GM10248 (cell line): ENCODE data around the gene BRCA2.

Experiments used
- CTCF ChIA-PET: fragments of 300-600 bp; sonication (Branson Sonifier 250); formaldehyde crosslinking; extraction: SDS; loops from one replicate; lab custom pipeline; 2021; ENCODE audit warnings: antibody characterized with exemption; lab: Yijun Ruan, JAX
- POLR2A ChIA-PET: fragments of 350-650 bp; sonication (Branson Sonifier 250); formaldehyde crosslinking; extraction: SDS; loops from one replicate; lab custom pipeline; 2020; ENCODE audit warnings: antibody characterized with exemption; lab: Yijun Ruan, JAX
- DNase-seq: peaks from one replicate; pipeline ENCODE4 v3.0.0; 2012; ENCODE audit errors: extremely low spot score
- TF ChIP-seq, protein P1 (sequence below): IDR thresholded peaks from 2 replicates; pipeline ENCODE4 v1.5.1; 2012; ENCODE audit warnings: mild to moderate bottlenecking, low read depth; ENCODE audit errors: extremely low read depth, missing control alignments, control extremely low read depth

Gene BRCA2, protein sequence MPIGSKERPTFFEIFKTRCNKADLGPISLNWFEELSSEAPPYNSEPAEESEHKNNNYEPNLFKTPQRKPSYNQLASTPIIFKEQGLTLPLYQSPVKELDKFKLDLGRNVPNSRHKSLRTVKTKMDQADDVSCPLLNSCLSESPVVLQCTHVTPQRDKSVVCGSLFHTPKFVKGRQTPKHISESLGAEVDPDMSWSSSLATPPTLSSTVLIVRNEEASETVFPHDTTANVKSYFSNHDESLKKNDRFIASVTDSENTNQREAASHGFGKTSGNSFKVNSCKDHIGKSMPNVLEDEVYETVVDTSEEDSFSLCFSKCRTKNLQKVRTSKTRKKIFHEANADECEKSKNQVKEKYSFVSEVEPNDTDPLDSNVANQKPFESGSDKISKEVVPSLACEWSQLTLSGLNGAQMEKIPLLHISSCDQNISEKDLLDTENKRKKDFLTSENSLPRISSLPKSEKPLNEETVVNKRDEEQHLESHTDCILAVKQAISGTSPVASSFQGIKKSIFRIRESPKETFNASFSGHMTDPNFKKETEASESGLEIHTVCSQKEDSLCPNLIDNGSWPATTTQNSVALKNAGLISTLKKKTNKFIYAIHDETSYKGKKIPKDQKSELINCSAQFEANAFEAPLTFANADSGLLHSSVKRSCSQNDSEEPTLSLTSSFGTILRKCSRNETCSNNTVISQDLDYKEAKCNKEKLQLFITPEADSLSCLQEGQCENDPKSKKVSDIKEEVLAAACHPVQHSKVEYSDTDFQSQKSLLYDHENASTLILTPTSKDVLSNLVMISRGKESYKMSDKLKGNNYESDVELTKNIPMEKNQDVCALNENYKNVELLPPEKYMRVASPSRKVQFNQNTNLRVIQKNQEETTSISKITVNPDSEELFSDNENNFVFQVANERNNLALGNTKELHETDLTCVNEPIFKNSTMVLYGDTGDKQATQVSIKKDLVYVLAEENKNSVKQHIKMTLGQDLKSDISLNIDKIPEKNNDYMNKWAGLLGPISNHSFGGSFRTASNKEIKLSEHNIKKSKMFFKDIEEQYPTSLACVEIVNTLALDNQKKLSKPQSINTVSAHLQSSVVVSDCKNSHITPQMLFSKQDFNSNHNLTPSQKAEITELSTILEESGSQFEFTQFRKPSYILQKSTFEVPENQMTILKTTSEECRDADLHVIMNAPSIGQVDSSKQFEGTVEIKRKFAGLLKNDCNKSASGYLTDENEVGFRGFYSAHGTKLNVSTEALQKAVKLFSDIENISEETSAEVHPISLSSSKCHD (N-terminal part only)

DNA sequence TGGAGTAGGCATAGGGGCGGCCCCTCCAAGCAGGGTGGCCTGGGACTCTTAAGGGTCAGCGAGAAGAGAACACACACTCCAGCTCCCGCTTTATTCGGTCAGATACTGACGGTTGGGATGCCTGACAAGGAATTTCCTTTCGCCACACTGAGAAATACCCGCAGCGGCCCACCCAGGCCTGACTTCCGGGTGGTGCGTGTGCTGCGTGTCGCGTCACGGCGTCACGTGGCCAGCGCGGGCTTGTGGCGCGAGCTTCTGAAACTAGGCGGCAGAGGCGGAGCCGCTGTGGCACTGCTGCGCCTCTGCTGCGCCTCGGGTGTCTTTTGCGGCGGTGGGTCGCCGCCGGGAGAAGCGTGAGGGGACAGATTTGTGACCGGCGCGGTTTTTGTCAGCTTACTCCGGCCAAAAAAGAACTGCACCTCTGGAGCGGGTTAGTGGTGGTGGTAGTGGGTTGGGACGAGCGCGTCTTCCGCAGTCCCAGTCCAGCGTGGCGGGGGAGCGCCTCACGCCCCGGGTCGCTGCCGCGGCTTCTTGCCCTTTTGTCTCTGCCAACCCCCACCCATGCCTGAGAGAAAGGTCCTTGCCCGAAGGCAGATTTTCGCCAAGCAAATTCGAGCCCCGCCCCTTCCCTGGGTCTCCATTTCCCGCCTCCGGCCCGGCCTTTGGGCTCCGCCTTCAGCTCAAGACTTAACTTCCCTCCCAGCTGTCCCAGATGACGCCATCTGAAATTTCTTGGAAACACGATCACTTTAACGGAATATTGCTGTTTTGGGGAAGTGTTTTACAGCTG lies at the start of gene BRCA2, which contains the start of gene ZAR1L:
TSS of gene BRCA2 (plus strand) at position 271 of the 790 bp plus-strand sequence. CDS start 953 bp downstream, outside the sequence.
TSS of gene ZAR1L (minus strand) at position 126 of the 790 bp plus-strand sequence. CDS start 3,438 bp downstream, outside the sequence.
- TF ChIP-seq, protein P1, sequence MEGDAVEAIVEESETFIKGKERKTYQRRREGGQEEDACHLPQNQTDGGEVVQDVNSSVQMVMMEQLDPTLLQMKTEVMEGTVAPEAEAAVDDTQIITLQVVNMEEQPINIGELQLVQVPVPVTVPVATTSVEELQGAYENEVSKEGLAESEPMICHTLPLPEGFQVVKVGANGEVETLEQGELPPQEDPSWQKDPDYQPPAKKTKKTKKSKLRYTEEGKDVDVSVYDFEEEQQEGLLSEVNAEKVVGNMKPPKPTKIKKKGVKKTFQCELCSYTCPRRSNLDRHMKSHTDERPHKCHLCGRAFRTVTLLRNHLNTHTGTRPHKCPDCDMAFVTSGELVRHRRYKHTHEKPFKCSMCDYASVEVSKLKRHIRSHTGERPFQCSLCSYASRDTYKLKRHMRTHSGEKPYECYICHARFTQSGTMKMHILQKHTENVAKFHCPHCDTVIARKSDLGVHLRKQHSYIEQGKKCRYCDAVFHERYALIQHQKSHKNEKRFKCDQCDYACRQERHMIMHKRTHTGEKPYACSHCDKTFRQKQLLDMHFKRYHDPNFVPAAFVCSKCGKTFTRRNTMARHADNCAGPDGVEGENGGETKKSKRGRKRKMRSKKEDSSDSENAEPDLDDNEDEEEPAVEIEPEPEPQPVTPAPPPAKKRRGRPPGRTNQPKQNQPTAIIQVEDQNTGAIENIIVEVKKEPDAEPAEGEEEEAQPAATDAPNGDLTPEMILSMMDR = no peak
- ChIA-PET CTCF (interaction anchor here (0.7 to 2.1 kb wide), 15 partner anchors 9 to 405 kb away, joined by 3 to 10 read pairs (median 3); partner anchors contain the start of gene PDS5B), POLR2A (interaction anchor here (0.6 to 1.4 kb wide), 5 partner anchors 12 to 364 kb away, joined by 3 to 9 read pairs (median 3); partner anchors contain the start of gene N4BP2L1)
- peak; percentile 89 for DNase-seq

DNA sequence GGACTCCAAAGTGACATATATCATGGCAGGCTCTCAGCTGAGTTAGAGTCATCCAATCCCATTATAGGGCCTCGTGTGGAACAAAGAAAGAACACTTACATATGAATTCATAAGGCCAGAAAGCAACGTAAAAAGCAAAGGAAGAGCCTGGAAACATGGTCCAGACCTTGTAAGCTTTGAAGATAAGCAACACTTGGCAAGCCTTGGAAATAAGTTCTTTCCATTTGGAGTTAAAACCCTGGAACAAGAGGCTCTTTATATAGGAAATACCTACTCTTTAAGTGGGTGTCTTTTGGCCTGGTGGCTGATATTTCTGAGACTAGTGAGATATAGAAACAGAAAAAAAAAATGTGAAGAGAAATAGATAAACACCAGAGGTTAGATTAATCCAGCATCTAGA lies 49.6 kb upstream of the BRCA2 start:
- no peak for DNase-seq
- ChIA-PET POLR2A (no interaction called here), CTCF (interaction anchor here (1.6 kb wide), 1 partner anchor 9 kb away, joined by 7 read pairs; no protein-coding TSS in a partner anchor)
- TF ChIP-seq, protein P1 = no peak

DNA sequence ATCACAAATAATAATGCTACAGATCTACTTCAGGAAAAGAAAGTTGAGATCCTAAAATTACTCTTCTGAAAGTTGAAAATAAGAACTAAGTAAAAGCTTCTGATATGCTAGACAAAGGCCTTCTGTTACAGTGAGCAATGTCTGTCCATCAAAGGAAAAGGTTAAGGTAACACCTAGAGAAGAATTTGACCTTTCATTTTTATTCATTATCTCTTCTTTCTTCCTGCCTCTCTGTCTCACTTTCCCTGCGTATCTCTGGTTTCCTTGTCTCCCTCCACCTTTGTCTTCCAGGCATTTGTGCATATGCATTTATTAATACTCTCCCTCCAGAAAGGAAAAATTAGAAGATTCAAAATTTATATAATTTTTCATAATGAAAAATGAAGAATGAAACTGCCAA lies 49.2 kb upstream of the BRCA2 start:
- ChIA-PET CTCF (interaction anchor here (1.6 kb wide), 1 partner anchor 9 kb away, joined by 7 read pairs; no protein-coding TSS in a partner anchor), POLR2A (no interaction called here)
- TF ChIP-seq, protein P1 = no peak
- DNase-seq = no peak

DNA sequence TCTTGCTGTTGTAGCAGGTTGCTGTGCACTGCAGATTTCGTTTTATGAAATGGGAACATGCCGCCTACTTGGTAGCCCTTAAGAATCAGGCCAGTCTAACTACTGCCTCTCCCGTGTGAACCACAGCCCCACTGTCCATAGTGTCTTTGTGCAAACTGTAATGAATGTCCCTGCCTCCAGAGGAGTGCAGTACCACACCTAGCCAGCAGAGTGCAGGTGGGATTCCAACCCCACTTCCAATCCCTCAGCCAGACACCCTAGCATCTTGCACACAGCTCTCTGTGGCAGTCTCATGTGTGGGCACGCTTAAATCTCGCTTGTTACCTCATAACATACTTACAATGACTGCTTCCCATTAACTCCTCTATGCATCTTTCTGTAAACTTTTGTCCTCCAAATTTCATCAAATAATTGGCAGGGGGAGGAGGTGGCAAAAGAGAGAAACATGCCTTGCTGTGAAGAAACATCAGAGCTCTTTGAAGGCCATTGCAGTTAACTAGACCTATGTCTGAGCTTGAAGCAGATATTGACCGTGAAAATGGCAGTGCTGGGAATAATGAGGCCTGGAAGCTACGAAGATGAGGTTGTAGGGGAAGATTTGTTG lies 47.4 kb upstream of the BRCA2 start:
- DNase-seq = peak; percentile 49
- CTCF ChIA-PET = interaction anchor here (0.8 to 3.4 kb wide), 11 partner anchors 8 to 43 kb away, joined by 3 to 9 read pairs (median 5); no protein-coding TSS in a partner anchor
- TF ChIP-seq, protein P1 = no peak
- POLR2A ChIA-PET = no interaction called here

DNA sequence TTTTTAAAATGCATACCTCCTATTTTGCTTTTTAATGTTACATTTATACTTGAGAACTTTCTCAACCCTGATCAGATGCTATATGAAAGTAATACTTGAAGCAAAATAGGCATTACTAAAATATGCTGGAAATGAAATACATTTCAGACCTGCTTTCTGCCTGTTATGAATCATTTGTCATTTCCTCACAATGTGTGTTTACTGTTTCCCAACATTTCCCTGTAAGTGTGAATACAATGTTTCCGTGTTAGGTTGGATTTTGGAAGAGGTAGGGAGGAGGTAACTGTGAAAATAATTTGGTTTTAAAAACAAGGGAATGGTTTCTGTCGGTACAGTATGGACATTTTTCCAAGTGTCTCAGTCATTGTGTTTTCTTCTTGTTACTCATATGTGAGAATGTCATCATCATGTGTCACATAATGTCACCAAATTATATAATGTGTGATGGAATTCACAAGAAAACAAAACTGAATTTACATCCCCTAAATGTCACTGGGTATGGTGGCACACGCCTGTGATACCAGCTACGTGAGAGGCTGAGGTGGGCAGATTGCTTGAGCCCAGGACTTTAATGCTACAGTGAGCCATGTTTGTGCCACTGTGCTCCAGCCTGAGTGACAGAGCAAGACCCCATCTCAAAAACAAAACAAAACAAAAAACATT lies 43.2 kb upstream of the BRCA2 start:
- CTCF ChIA-PET = interaction anchor here (1.4 to 1.6 kb wide), 2 partner anchors 12 to 26 kb away, joined by 3 to 5 read pairs; no protein-coding TSS in a partner anchor
- POLR2A ChIA-PET = no interaction called here
- DNase-seq = no peak
- TF ChIP-seq, protein P1 = no peak
